Measurements from ENCODE around the gene RILP.

GRCh38 chr17:1695365-1695764 is 45.7 kb upstream of the RILP start:
- TF ChIP-seq POLR2AphosphoS5 (IDR thresholded peaks at IDR 0.05) (no peak), POLR2A (IDR thresholded peaks at IDR 0.05; ENCODE audit: low read depth) (no peak)

All from esophagus muscularis mucosa (tissue), 2 donors.